Coronary artery (tissue), 2 donors: ENCODE measurements around the gene STAT5B.

Source experiments
- DNase-seq: peaks from one replicate; pipeline ENCODE4 v3.0.0-alpha.2; 2017; ENCODE audit warnings: low spot score
- H3K27ac ChIP-seq, 2 donors: fragments of 200-600 bp; sonication (generic); one replicate each; pipeline ENCODE4 v1.5.1; 2016 to 2019
- H3K4me3 ChIP-seq: fragments of 200-600 bp; sonication (generic); 2 replicates; pipeline ENCODE4 v1.5.1; 2016; ENCODE audit warnings: mild to moderate bottlenecking, moderate library complexity
- CTCF ChIP-seq: fragments of 200-600 bp; sonication (generic); IDR thresholded peaks from one replicate; pipeline ENCODE4 v1.5.1; 2019; ENCODE audit warnings: antibody characterized with exemption

Gene STAT5B

GRCh38 chr17:42155614-42156045 is 120.6 kb downstream of the STAT5B start:
- H3K27ac ChIP-seq, result no peak overlapping the region
- H3K4me3 ChIP-seq, result peak overlapping the region; percentile 100
- no peak for DNase-seq
- no peak for TF ChIP-seq CTCF

GRCh38 chr17:42153919-42154742 is 122.1 kb downstream of the STAT5B start:
- H3K27ac ChIP-seq, result peak overlapping the region; percentile 67 to 94
- no peak for TF ChIP-seq CTCF
- DNase-seq, result no peak
- H3K4me3 ChIP-seq, result peak overlapping the region; percentile 100
